ENCODE results near the gene OR6C1. TPM values are rescaled to one million over a fixed set of nuclear protein-coding genes. Genes with fewer than 3 reads are reported as not detected.
"Not testable (repeated sequence)": the region's sequence is repeated elsewhere in the genome, so short reads cannot be mapped to it uniquely, and the experiment has no call there.

The OR6C1 gene
- total and polyA plus RNA-seq, 7 donors, result not detected

DNA sequence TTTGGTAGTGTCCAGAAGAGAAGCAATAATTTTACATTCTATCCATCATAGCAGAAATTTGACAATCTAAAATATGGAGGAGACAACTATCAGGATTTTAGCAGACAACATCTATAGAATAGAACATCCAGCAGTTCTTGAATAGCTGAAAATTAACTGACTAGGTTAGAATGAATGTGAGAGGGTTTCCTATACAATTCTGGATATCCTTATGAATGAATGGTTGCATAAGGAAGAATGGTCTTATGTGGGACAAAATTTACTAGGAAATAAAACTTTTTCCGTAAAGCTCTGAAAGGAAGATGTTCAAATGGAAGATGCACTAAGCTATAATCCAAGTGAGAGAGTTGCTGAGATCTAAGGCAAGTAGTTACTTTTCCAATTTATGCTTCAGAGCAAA lies 16.3 kb downstream of the OR6C1 start, which contains the start of gene OR6C3:
Gene OR6C3, plus strand, starts transcription at position 301 of the 400 bp plus-strand sequence. CDS start 955 bp downstream, outside the sequence.
- 92% methylated on average over 1 of the region's 1 CpG for WGBS, 2 donors
- Histone ChIP-seq H3K27me3 (no peaks in the 10 kb centered on the region), H3K4me3 (no peak within 1 kb of the TSS), H3K36me3 (no peaks in the 10 kb centered on the region), H3K4me1 (no peaks in the 10 kb centered on the region), H3K9me3 (no peaks in the 10 kb centered on the region), H3K27ac (no peak within 1 kb of the TSS)
- TF ChIP-seq POLR2A (IDR thresholded peaks at IDR 0.05), result no peak
- no peak for TF ChIP-seq POLR2AphosphoS5 (IDR thresholded peaks at IDR 0.05)
- TF ChIP-seq EP300 (IDR thresholded peaks at IDR 0.05), result no peak
- TF ChIP-seq, protein P1, sequence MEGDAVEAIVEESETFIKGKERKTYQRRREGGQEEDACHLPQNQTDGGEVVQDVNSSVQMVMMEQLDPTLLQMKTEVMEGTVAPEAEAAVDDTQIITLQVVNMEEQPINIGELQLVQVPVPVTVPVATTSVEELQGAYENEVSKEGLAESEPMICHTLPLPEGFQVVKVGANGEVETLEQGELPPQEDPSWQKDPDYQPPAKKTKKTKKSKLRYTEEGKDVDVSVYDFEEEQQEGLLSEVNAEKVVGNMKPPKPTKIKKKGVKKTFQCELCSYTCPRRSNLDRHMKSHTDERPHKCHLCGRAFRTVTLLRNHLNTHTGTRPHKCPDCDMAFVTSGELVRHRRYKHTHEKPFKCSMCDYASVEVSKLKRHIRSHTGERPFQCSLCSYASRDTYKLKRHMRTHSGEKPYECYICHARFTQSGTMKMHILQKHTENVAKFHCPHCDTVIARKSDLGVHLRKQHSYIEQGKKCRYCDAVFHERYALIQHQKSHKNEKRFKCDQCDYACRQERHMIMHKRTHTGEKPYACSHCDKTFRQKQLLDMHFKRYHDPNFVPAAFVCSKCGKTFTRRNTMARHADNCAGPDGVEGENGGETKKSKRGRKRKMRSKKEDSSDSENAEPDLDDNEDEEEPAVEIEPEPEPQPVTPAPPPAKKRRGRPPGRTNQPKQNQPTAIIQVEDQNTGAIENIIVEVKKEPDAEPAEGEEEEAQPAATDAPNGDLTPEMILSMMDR (IDR thresholded peaks at IDR 0.05), result no peak
- intact Hi-C loops (cut with DNase I), result no loop called here
- DNase-seq, result no peak

DNA sequence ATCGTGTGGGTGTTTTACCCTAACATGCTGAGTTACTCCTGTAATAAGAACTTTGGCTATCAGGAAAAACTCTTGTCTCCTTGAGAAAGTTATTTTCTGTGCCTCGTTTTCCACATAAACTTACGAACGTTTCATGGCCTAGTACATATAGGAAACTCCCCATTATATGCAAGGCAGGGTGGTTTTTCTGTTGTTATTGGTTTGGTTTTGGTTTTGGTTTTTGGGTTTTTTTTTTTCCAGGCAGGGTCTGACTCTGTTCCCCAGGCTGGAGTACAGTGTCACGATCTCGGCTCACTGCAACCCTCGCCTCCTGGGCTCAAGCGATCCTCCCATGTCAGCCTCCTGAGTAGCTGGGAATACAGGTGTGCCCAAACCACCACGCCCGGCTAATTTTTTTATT lies 21.9 kb downstream of the OR6C1 start:
- Histone ChIP-seq H3K36me3 (no peaks in the 10 kb centered on the region), H3K9me3 (no peaks in the 10 kb centered on the region), H3K27ac (no peak overlapping the region), H3K27me3 (no peaks in the 10 kb centered on the region), H3K4me3 (no peak overlapping the region), H3K4me1 (no peaks in the 10 kb centered on the region)
- TF ChIP-seq EP300 (IDR thresholded peaks at IDR 0.05) (no peak), POLR2AphosphoS5 (IDR thresholded peaks at IDR 0.05) (no peak), POLR2A (IDR thresholded peaks at IDR 0.05) (no peak)
- TF ChIP-seq, protein P1 (IDR thresholded peaks at IDR 0.05), result no peak
- intact Hi-C loops (cut with DNase I), result no loop called here
- DNase-seq, result no peak
- 88 to 90% methylated on average over 10 of the region's 10 CpGs for WGBS, 2 donors

DNA sequence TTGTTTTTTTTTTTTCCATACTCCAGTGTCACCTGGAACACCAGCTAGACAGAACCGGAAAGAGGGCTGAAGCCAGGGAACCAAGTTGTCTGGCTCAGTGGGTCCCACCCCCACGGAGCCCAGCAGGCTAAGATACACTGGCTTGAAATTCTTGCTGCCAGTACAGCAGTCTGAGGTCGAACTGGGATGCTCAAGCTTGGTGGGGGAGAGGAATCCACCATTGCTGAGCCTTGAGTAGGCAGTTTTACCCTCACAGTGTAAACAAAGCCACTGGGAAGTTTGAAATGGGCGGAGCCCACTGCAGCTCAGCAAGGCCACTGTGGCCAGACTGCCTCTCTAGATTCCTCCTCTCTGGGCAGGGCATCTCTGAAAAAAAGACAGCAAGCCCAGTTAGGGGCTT lies 41.2 kb downstream of the OR6C1 start:
- H3K27ac ChIP-seq; H3K4me1 ChIP-seq; H3K4me3 ChIP-seq; H3K36me3 ChIP-seq; H3K27me3 ChIP-seq; intact Hi-C loops (cut with DNase I); DNase-seq; H3K9me3 ChIP-seq: not testable (repeated sequence)
- WGBS, 2 donors, result 52 to 64% methylated on average over 4 of the region's 4 CpGs

DNA sequence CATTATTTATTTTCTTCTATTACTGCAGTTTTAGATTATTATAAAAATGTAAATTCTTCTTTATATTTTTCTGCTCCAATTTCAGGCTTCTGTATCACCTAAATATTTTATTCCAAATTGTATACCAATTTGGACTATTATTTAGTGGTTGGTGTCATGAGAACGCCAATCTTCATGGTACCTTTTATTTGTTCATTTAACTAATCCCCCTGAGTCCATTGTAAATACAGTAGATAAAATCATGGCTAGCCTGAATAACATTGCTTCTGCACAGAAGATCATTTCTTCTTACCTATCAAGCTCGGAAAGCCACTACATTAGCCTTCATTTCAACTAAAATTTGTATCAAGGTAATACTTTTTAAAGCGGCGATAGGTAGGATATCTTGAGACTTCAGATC lies 48.5 kb downstream of the OR6C1 start, which contains the start of gene OR6C75:
Gene OR6C75, plus strand, starts transcription at position 301 of the 400 bp plus-strand sequence. CDS start 2,136 bp downstream, outside the sequence.
- Histone ChIP-seq H3K36me3 (no peaks in the 10 kb centered on the region), H3K27ac (no peak within 1 kb of the TSS), H3K4me3 (no peak within 1 kb of the TSS), H3K9me3 (no peaks in the 10 kb centered on the region), H3K4me1 (no peaks in the 10 kb centered on the region), H3K27me3 (no peaks in the 10 kb centered on the region)
- intact Hi-C loops (cut with DNase I), result no loop called here
- 86 to 91% methylated on average over 4 of the region's 4 CpGs for WGBS, 2 donors
- TF ChIP-seq POLR2A (IDR thresholded peaks at IDR 0.05), result no peak
- TF ChIP-seq EP300 (IDR thresholded peaks at IDR 0.05), result no peak
- TF ChIP-seq POLR2AphosphoS5 (IDR thresholded peaks at IDR 0.05), result no peak
- TF ChIP-seq, protein P1 (IDR thresholded peaks at IDR 0.05), result no peak
- no peak for DNase-seq

DNA sequence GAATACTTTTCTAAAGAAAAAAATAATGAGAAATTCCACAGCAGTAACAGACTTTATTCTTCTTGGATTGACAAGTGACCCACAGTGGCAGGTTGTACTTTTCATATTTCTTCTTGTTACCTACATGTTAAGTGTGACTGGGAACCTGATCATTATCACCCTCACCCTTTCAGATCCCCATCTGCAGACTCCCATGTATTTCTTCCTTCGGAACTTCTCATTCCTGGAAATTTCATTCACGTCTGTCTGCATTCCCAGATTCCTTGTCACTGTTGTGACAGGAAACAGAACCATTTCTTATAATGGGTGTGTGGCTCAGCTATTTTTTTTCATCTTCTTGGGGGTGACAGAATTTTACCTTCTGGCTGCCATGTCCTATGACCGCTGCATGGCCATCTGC lies 50.9 kb downstream of the OR6C1 start:
- Histone ChIP-seq H3K36me3 (no peaks in the 10 kb centered on the region), H3K27ac (no peak overlapping the region), H3K4me1 (no peaks in the 10 kb centered on the region), H3K27me3 (no peaks in the 10 kb centered on the region), H3K9me3 (no peaks in the 10 kb centered on the region), H3K4me3 (no peak overlapping the region)
- DNase-seq, result no peak
- intact Hi-C loops (cut with DNase I), result no loop called here
- TF ChIP-seq EP300 (IDR thresholded peaks at IDR 0.05) (no peak), POLR2A (IDR thresholded peaks at IDR 0.05) (no peak), POLR2AphosphoS5 (IDR thresholded peaks at IDR 0.05) (no peak)
- TF ChIP-seq, protein P1 (IDR thresholded peaks at IDR 0.05), result no peak
- 76 to 77% methylated on average over 3 of the region's 3 CpGs for WGBS, 2 donors

Other genes starting within 250 kb of the OR6C1 start
- not detected for gene OR9K2, start 187.9 kb upstream of the OR6C1 start, total RNA-seq
- gene OR9K2, start 187.9 kb upstream of the OR6C1 start, polyA plus RNA-seq, result not detected
- not detected for gene OR10A7, start 93.3 kb upstream of the OR6C1 start, total RNA-seq
- not detected for gene OR10A7, start 93.3 kb upstream of the OR6C1 start, polyA plus RNA-seq
- not detected for gene OR6C74, start 69.7 kb upstream of the OR6C1 start, total RNA-seq
- not detected for gene OR6C74, start 69.7 kb upstream of the OR6C1 start, polyA plus RNA-seq
- not detected for gene OR6C6, start 17.8 kb upstream of the OR6C1 start, total RNA-seq
- not detected for gene OR6C6, start 17.8 kb upstream of the OR6C1 start, polyA plus RNA-seq
- not detected for gene OR6C3, start 16.4 kb downstream of the OR6C1 start, total RNA-seq
- gene OR6C3, start 16.4 kb downstream of the OR6C1 start, polyA plus RNA-seq, result not detected
- gene OR6C75, start 48.6 kb downstream of the OR6C1 start, total RNA-seq, result not detected
- not detected for gene OR6C75, start 48.6 kb downstream of the OR6C1 start, polyA plus RNA-seq
- gene OR6C65, start 86.2 kb downstream of the OR6C1 start, total RNA-seq, result not detected
- not detected for gene OR6C65, start 86.2 kb downstream of the OR6C1 start, polyA plus RNA-seq
- not detected for gene OR6C76, start 111.9 kb downstream of the OR6C1 start, total RNA-seq
- gene OR6C76, start 111.9 kb downstream of the OR6C1 start, polyA plus RNA-seq, result not detected
- not detected for gene OR6C2, start 129.7 kb downstream of the OR6C1 start, total RNA-seq
- not detected for gene OR6C2, start 129.7 kb downstream of the OR6C1 start, polyA plus RNA-seq
- gene OR6C70, start 155.8 kb downstream of the OR6C1 start, total RNA-seq, result not detected
- not detected for gene OR6C70, start 155.8 kb downstream of the OR6C1 start, polyA plus RNA-seq
- gene OR6C68, start 178.0 kb downstream of the OR6C1 start, total RNA-seq, result not detected
- gene OR6C68, start 178.0 kb downstream of the OR6C1 start, polyA plus RNA-seq, result not detected
- gene OR6C4, start 235.3 kb downstream of the OR6C1 start, total RNA-seq, result not detected
- gene OR6C4, start 235.3 kb downstream of the OR6C1 start, polyA plus RNA-seq, result not detected